ENCODE results near the gene RITA1.

RITA1 gene

DNA sequence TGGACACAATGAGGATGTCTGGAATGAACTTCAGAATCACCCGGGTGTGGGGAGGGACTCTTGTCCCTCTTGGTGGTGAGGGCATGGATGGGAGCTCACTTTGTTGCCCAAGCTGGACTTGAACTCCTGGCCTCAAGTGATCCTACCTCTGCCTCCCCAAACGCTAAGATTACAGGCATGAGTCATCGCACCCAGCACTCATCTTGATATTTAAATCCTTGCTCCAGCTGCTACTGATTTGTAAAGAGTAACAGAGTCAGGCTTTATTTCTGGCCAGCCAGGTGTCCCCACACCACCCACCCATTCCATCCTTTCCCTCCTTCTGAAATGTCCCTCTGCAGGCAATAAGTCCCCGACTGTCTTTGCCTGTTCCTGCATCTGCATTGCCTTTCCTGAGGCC is 5.2 kb upstream of the RITA1 start:
- no peak for DNase-seq

DNA sequence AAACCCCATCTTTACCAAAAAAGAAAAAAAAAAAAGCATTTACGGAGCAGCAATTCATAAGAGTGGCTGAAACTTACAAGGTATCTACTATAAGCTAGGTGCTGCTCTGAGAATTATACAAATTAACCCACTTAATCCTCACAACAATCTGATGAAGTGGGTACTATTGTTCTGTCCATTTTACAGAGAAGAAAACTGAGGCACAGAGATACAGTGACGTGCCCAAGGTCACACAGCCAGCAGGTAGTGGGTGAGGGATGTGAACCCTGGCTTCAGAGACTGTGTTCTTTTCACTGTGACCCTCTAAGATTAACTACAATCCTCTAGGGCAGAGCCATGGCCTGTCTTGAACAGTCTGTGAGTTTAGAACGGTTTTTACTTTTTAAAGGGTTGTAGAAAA is 3.5 kb upstream of the RITA1 start:
- DNase-seq, result no peak

DNA sequence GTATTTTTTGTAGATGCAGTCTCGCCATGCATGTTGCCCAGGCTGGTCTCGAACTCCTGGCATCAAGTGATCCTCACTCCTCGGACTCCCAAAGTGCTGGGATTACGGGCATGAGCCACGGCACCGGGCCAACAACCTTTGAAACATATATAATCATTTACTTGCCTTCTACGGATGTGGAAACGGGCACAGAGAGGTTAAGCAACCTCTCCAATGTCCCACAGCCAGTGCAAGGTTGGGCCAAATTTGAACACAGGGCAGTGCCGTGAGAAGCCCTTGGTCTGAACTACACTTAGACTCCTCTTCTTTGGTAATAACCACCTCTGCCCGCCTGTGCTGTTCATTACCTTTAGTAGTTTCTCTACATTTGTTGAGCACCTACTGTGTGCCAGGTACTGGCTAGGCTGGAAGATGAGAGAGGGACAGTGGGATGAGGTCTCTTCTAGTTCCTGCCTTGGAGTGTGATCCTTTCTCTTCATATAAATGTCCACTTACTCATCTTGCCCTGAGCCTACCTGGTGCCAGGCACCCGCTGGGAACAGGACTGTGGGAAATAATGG is 2.4 kb upstream of the RITA1 start:
- DNase-seq, result no peak

DNA sequence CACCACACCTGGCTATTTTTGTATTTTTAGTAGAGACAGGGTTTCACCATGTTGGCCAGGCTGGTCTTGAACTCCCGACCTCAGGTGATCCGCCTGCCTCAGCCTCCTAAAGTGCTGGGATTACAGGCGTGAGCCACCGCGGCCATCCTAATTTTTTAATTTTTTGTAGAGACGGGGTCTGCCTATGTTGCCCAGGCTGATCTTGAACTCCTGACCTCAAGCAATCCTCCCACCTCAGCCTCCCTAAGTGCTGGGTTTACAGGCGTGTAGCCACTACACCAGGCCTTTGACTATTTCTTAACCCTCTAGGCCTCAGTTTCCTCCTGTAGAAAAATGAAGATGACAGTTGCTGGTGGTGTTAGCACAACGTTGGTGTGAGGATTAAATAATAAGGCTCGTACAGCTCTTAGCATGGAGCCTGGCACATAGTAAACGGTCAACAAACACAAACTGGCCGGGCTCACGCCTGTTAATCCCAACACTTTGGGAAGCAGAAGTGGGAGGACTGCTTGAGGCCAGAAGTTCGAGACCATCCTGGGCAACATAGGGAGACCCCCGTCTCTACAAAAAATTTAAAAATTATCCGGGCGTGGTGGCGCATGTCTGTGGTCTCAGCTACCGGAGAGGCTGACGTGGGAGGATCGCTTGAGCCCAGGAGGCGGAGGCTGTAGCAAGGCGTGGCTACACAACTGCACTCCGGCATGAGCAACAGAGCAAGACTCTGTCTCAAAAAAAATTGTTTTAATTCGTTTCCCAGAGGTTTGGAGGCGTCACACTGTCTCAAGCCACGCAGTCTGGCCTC is 1.2 kb upstream of the RITA1 start:
- no peak for DNase-seq

DNA sequence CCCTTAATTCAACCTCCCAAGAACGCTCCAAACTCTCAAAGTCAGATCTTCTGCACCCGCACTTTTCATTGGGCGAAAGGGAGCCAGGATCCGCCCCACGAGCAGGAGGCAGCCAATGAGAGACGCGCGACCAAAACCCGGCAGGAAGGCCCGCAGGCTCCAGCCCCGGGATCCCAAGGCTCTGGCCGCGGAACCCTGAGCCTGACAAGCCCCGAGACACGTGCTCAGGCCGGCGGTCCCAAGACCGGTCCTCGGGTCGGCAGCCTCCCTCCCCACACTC is 681 bp upstream of the RITA1 start:
- peak; percentile 90 for DNase-seq

DNA sequence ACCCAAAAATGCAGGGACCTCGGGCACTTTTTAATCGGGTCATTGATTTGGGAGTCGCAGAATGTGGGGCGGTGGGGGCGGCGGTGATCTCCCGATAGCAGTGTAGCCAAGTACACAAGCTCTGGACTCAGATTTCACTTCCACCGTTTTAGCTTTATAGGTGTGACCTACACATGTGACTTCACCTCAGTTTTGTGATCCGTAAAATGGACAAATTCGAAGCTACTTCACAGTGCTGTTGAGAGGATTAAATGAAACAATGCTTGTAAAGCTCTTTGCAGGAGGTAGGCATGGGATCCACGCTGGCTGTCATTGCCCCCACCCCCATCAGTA is 478 bp downstream of the RITA1 start:
- no peak for DNase-seq

DNA sequence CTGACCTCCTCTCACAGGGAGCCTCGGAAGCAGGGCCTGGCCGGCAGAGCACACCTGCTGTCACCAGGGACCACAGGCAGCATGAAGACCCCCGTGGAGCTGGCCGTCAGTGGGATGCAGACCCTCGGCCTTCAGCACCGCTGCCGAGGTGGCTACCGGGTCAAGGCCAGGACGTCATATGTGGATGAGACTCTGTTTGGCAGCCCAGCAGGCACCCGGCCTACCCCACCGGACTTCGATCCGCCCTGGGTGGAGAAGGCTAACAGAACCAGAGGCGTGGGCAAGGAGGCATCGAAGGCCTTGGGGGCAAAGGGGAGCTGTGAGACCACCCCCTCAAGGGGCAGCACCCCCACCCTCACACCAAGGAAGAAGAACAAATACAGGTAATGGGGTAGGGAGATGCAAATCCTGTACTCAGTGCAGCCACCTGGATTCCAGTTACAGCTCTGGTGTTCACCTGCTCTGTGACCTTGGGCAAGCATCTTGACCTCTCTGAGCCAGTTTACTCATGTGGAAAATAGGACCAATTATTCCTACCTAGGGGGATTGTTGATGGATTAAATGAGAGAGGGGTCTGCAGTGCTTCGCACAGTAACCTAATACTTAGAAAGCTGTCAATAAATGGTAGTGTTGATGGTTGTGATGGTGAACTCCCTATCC is 1.3 kb downstream of the RITA1 start:
- peak; percentile 13 for DNase-seq

DNA sequence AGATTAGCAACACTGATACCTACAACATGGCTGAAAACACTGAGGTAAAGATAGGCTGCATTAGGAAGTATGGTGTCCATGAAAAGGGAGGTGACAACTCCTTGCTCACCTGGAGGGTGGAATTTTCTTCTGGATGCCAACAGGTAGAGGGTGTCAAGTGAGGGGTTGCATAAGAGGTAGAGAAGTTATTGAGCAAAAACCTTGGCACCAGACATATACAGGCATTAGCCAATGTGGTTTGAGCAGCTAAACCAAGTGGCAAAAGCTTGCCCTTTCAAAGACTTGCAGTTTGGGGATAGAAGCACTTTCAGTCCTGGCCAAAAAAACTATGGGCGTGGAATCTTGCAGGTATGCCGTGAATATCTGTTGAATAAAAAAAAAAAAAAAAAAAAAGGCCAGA is 3.8 kb downstream of the RITA1 start:
- DNase-seq, result no peak

DNA sequence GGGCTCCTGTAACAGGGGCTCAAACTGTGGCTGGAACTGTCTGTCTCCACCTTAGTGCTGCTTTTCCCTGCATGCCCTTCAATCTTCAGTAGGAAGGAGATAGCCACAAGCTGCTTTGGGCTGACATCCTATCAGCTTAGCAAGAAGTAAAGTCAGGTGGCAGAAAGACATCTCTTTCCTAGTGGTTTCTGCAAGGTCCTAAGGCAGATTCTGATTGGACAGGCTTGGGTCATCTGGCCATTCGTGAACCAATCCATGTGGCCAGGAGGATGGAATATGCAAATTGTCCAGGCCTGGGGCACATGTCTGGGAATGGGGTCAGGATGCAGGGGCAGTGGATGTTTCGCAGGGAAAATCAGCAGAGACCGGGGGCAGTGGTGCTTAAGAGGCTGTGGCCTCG is 5.2 kb downstream of the RITA1 start:
- DNase-seq, result no peak

DNA sequence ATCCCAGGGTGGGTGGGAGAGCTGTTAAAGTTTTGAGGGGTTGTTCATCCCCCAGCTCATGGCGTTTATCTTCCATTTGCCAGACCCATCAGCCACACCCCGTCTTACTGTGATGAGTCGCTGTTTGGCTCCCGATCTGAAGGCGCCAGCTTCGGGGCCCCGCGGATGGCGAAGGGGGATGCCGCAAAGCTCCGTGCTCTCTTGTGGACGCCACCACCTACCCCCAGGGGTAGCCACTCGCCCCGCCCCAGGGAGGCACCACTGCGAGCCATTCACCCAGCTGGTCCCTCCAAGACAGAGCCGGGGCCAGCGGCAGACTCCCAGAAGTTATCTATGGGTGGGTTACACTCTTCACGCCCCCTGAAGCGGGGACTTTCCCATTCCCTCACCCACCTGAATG is 5.7 kb downstream of the RITA1 start:
- DNase-seq, result no peak

DNA sequence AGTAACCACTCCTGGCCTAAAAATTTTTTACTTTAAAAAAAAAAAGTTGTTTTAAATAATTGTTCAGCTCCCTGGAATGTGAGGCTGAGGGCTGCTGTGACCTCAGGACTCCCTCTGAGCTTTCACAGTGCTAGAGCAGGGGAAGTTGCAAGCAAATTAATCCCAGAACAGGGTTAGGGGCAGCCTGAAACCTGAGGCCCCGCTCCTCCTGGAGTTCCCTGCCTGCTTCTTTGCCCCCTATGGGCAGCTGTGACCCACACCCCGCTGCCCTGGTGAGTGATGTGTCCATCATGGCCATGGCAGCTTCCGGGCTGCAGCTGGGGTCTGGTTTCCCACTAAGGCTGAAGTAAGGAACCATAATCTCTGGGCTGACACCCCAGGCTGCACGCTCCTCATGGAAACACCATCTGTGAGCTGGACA is 9.5 kb downstream of the RITA1 start:
- no peak for DNase-seq

DNA sequence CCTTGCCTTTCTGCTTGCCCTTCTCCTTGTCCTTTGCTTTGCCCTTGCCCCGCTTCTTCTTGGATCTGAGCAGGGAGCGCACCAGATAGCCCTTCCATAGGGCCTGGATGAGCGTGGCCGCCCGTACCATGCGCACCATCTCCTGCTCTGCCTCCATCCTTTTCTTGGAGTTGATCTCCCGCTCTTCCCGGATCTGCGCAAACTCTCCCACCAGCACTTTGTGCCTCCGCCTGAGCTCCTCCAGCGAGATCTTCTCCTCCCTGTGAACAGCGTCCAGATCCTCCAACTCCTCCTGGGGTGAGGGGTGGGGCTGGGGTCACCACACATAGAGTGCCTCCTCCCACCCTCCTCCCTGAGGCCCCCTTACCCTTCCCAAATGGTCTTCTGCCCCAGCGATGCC is 10.1 kb downstream of the RITA1 start:
- DNase-seq, result no peak

DNA sequence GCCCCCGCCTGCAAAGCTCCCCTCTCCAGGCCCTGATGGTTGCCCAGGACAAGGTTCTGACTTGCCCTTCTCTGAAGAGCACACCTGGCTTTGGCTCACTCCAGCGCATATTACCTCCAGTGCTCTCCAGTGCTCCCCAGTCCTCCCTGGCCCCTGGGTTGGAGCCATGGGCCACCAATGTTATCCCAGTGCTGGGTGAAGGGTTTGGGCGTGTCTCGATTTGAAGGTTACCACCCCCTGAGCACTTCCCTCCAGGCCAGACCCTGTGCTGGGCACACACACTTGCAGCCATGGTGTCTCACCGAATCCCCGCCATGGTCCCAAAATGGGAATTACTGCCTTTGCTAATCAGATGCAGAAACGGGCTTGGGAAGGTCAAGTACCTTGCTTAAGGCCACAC is 11.1 kb downstream of the RITA1 start:
- DNase-seq, result no peak

DNA sequence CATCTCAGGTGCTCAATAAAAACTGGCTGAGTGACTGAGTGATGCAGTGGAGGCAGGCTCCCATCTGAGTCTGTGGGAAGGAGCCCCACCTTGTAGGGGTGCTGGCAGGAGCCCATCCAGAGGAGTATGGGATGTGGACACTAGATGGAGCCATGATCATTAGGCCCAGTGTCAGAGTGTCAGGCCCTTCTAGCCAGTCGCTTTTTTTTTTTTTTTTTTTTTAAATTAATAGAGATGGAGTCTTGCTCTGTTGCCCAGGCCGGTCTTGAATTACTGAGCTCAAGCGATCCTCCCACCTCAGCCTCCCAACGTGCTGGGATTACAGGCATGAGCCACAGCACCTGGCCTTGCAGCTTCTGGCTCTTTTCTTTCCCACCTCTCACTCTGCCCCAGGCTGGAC is 11.5 kb downstream of the RITA1 start:
- DNase-seq, result peak; percentile 55

DNA sequence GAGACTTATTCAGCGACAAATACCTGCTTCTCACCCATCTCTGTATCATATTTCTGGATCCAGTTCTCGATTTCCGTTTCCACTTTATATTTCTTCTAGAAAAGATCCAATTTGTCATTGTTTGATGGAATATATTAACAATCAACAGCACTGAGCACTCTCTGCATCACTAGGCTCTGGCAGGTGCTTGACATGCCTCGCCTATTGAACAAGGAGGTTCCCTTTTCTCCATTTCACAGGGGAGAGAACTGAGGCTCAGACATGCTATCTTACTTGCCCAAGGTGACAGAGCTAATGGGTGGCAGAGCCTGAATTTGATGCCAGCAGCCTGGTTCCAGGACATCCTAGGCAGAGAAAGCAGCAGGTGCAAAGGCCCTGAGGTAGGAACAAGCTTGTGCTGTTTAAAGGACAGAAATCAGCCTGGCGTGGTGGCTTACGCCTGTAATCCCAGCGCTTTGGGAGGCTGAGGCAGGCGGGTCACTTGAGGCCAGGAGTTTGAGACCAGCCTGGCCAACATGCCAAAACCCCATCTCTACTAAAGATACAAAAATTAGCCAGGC is 12.1 kb downstream of the RITA1 start:
- no peak for DNase-seq

DNA sequence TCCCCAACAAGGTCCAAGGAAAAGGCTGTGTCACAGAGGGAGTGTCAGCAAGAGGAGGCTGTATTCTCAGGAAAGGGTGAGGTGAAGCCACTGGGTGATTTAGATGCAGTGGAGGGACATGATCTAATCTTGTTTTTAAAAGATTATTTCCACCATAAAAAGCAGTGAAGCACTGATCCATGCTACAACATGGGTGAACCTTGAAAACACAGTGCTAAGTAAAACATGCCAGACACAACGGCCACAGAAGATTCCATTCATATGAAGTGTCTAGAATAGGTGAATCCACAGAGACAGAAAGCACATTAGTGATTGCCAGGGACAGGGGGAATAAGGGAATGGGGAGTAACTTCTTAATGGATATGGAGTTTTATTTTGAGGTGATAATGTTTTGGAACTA is 12.8 kb downstream of the RITA1 start:
- DNase-seq, result no peak

DNA sequence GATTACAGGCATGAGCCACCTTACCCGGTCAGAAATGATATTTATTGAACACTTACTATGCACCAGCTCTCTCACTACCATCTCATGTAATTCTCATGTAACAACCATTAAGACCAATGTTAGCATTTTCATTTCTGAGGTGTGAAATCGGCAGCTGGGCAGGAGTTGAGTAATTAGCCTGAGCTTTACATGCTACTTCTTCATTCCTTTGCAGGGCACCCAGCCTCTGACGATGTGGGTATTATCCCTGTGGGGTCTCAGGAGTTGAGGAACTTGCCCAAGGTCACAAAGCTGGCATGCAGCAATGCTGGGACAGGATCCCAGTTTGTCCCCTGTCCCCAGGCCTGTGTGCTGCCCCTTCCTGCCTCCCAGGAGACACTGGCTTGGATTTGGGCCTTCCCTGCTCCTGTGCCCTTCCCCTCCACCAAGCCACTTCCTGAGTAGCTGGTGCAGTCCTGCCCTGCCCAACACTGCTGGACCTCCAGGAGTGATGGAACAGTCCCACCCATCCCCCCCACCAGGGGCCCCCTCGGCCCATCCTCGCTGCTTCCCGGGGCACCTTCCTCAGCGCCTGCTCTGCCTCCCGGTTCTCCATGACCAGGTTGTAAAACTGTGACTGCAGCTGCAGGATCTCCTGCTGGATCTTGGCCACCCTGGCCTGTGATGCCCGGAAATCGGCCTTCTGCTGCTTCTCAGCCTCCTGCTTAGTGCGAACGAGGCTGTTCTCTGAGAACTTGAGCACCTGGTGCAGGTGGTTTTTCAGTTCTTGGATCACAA is 14.7 kb downstream of the RITA1 start:
- DNase-seq, result no peak

DNA sequence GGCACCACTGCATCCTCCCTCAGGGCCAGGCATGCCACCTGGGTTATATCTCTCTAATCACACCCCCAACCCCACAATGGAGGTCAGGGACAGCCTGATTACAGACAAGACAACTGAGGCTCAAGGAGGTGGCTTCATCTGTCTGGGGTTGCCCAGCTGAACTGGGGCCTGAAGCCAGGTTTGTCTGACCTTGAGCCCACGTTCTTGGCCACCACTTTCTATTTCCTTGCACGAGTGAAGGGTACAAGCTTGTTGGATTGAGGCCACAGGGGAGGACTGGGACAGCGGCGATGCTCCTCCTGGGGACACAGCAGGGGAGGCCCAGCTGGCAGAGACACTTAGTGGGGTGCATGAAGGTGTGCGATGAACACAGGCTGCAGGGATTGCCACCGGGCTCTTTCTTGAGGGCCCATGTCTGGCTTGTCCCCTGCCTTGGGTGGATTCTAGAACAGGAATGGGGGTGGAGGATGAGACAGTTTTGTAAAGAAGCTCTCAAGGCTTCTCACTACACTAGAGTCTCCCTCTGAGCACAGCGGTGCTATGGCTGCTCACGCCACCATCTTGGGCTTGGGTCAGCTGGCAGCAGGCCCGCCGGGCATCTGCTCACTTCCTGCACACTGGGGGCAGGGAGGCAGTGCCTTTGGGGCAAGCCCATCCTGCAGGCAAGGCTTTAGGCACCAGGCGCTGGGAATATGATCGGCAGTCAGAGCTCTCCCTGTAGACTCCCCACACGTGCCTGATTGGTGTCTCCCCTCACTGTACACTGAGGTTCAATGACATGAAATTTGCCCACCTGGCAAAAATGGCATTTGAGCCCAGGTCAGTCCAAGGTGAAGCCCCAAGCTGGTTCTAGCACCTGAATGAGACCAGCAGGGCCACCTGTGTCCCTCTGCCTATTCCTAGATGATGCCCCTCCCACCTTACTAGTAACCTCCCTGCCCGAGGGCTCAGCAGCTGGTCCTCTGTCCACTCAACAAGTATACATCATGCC is 16.0 kb downstream of the RITA1 start:
- DNase-seq, result no peak

DNA sequence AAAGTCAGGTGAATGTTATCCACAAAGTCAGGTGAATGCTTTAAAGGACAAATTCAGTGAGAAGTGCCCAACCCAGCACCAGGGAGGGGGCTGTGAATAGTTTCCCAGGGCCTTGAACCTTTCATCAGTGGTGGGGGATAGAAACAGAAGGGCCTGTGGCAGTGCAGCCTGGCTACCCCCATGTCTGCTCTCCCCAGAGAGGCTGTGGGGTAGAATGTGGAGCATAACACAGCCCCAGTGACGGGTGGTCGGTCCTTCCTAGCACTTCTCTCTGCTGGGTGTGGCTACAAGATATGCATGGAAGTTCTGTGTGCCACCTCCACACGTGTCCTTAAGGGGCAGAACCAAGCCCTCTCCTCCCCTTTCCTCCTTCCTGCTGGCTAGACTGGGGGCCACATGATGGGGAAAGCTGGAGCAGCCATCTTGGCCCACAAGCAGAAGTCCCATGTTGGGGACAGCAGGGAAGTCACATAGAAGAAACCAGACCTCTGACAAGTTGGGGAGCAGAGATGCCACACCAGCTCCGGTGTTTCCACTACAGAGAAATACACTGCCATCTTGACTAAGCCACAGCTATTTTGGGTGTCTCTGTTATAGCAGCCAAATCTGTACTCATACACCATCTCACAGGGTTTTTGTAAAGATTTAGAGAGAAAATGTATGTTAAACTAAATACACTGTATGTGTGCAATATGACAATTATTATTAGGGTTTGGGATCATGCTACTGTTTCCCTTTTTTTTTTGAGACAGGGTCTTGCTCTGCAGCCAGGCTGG is 17.0 kb downstream of the RITA1 start:
- no peak for DNase-seq

DNA sequence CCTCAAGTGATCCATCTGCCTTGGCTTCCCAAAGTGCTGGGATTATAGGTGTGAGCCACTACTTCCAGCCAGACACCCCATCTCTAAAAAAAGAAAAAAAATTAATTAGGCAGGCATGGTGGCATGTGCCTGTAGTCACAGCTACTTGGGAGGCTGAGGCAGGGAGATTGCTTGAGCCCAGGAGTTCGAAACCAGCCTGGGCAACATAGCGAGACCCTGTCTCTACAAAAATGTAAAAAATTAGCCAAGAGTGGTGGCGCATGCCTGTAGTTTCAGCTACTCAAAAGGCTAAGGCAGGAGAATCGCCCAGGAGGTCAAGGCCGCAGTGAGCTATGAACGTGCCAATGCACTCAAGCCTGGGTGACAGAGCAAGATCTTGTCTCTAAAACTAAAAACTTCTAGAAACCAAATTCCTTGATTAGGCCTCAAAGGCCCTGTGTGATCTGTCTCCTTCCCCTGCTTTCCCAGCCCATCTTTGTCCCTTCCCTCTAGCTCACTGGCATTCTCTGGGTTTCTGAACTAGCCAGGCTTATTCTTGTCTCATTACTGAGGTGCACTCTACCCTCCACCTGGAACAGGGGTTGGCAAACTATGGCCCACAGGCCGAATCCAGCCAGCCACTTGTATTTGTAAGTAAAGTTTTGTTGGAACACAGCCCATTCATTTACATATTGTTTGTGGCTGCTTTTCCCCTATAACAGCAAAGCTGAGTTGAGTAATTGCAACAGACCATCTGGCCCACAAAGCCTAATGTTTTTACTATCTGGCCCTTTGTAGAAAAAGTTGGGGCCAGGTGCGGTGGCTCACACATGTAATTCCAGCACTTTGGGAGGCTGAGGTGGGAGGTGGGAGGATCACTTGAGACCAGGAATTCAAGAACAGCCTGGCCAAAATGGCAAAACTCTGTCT is 18.6 kb downstream of the RITA1 start:
- no peak for DNase-seq

DNA sequence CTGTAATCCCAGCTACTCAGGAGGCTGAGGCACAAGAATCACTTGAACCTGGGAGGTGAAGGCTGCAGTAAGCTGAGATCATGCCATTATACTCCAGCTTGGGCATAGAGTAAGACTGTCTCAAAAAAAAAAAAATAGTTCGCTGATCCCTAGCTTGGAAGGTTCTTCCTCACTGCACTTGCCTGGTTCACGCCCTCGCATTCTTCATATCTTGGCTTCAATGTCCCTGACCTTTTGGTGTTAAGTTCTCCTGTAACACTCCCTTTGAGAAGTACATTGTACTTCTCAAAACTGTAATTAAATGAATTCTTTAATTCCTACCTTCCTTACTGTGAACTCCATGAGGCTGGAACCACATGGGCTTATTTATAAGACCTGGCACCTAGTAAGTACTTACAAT is 19.3 kb downstream of the RITA1 start:
- DNase-seq, result no peak
